Activated CD4-positive, alpha-beta T cell treated with anti-CD3 and anti-CD28 coated beads for 36 hours (primary cell): Measurements from ENCODE around the gene RBM15B. TPM values are rescaled to one million over a fixed set of nuclear protein-coding genes. Genes with fewer than 3 reads are reported as not detected.

Experiments
- ATAC-seq: fragments of 200-7000 bp; cut with Tn5 transposase; one replicate; pipeline ENCODE4 v1.10.0; 2021; ENCODE audit warnings: mild to moderate bottlenecking, moderate library complexity
- CTCF ChIA-PET: fragments of 350-600 bp; sonication (Branson Sonifier 250); formaldehyde crosslinking; loops from one replicate; lab custom pipeline; 2021; ENCODE audit warnings: antibody characterized with exemption; lab: Charles Lee
- POLR2A ChIA-PET: fragments of 350-600 bp; sonication (Branson Sonifier 250); formaldehyde crosslinking; loops from one replicate; lab custom pipeline; 2021; ENCODE audit warnings: antibody characterized with exemption, inconsistent platforms; lab: Charles Lee
- DNase-seq: peaks from one replicate; pipeline ENCODE4 v3.0.0-alpha.2; 2020
- H3K27ac Mint-ChIP-seq: one replicate; pipeline ENCODE4 v1.8.0; 2021; ENCODE audit warnings: mixed read lengths
- H3K27me3 Mint-ChIP-seq: one replicate; pipeline ENCODE4 v1.8.0; 2021; ENCODE audit warnings: mixed read lengths
- H3K36me3 Mint-ChIP-seq: one replicate; pipeline ENCODE4 v1.8.0; 2021; ENCODE audit warnings: low read depth, mixed read lengths
- H3K4me1 Mint-ChIP-seq: one replicate; pipeline ENCODE4 v1.8.0; 2021; ENCODE audit warnings: mixed read lengths
- H3K4me3 Mint-ChIP-seq: one replicate; pipeline ENCODE4 v1.8.0; 2021; ENCODE audit warnings: mild to moderate bottlenecking, moderate library complexity, mixed read lengths
- H3K9me3 Mint-ChIP-seq: one replicate; pipeline ENCODE4 v1.8.0; 2021; ENCODE audit warnings: low read depth, mixed read lengths
- intact Hi-C, 2 experiments: fragments of 100-400 bp; cut with DNase I in 1 of 2; cut with micrococcal nuclease in 1 of 2; formaldehyde crosslinking; loops; one replicate each; pipeline versions ENCODE4 v1.14.2 to v1.15.1; 2022 to 2024; cut with DNase I, micrococcal nuclease
- total RNA-seq, 2 experiments: library from RNA; stranded (reverse); gene quantifications; one replicate each; pipeline ENCODE4 v1.2.3, GENCODE V29; 2021

The RBM15B gene
- total RNA-seq, 2 experiments from 2014 or later = 20.9 to 21.5 TPM

DNA sequence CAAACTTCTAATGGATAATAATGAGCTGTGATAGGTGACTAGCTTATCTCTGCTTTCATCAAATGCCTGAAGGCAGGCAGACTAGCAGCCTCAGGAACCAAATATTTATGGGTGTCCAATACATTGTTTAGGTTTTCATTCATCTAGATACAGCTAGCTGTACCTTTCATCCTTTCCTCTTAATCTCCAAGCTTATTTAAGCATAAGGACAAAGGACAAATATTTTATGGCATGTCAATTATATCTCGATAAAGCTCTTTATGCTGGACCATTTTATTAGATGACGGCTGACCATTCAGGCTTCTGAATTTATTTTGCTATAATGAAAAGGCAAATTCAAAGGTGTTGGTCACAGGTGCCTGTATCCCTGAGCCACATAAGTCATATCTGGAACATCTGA lies 16.9 kb downstream of the RBM15B start:
- Mint-ChIP-seq H3K4me3 (no peak overlapping the region), H3K27ac (no peak overlapping the region), H3K27me3 (no peaks in the 10 kb centered on the region), H3K4me1 (peaks cover 27% of the 10 kb centered on the region), H3K36me3 (peaks cover 44% of the 10 kb centered on the region), H3K9me3 (no peaks in the 10 kb centered on the region)
- ChIA-PET POLR2A (no interaction called here), CTCF (interaction anchor here (0.6 to 2.6 kb wide), 5 partner anchors 14 to 263 kb away, joined by 3 to 8 read pairs (median 5); no protein-coding TSS in a partner anchor)
- ATAC-seq (no peak), DNase-seq (no peak)
- intact Hi-C loops = no loop called here

- CTCF ChIA-PET = interaction anchor here (2.0 to 2.6 kb wide), 2 partner anchors 14 to 25 kb away, joined by 5 to 8 read pairs; no protein-coding TSS in a partner anchor
- POLR2A ChIA-PET = interaction anchor here (0.6 kb wide), 1 partner anchor 626 kb away, joined by 8 read pairs; no protein-coding TSS in a partner anchor
- intact Hi-C loops = no loop called here
- peaks cover 39% of the 10 kb centered on the region for H3K36me3 Mint-ChIP-seq
- no peaks in the 10 kb centered on the region for H3K9me3 Mint-ChIP-seq
- peaks cover 25% of the 10 kb centered on the region for H3K4me1 Mint-ChIP-seq
- no peak for ATAC-seq
- peak overlapping the region; percentile 65 for H3K27ac Mint-ChIP-seq
- H3K4me3 Mint-ChIP-seq = no peak overlapping the region
- no peak for DNase-seq
- no peaks in the 10 kb centered on the region for H3K27me3 Mint-ChIP-seq
Observed at GRCh38 chr3:51408813-51409212, 17.7 kb downstream of the RBM15B start.

DNA sequence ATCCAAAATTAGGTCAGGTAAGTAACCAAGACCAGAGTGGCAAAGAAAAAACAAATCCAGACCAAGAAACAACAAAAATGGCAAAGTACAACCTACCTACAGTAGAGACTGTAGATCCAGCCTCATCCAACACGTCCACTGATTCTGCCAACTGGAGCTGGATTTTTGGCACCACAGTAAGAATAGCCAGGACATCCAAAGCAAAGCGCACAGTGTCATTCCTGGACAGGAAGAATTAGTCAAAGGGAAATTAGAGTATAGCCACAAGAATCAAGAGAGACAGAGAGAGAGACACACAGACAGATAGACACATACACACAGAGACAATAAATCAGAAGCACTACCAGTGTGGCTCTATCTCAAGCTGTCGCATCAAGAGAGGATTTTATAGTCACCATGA lies 31.1 kb downstream of the RBM15B start:
- CTCF ChIA-PET = interaction anchor here (0.6 to 1.8 kb wide), 2 partner anchors 13 to 193 kb away, joined by 3 to 11 read pairs; no protein-coding TSS in a partner anchor
- Mint-ChIP-seq H3K27me3 (no peaks in the 10 kb centered on the region), H3K4me1 (no peaks in the 10 kb centered on the region), H3K4me3 (no peak overlapping the region), H3K9me3 (no peaks in the 10 kb centered on the region), H3K36me3 (peaks cover 38% of the 10 kb centered on the region), H3K27ac (peak overlapping the region; percentile 49)
- intact Hi-C loops = no loop called here
- ATAC-seq (no peak), DNase-seq (no peak)
- POLR2A ChIA-PET = interaction anchor here (0.7 kb wide), 1 partner anchor 36 kb away, joined by 3 read pairs; no protein-coding TSS in a partner anchor

- Mint-ChIP-seq H3K4me3 (no peak overlapping the region), H3K36me3 (peaks cover 41% of the 10 kb centered on the region), H3K27me3 (no peaks in the 10 kb centered on the region), H3K4me1 (no peaks in the 10 kb centered on the region), H3K9me3 (no peaks in the 10 kb centered on the region), H3K27ac (no peak overlapping the region)
- intact Hi-C loops = no loop called here
- ATAC-seq (no peak), DNase-seq (no peak)
- ChIA-PET CTCF (interaction anchor here (0.6 kb wide), 1 partner anchor 749 kb away, joined by 4 read pairs; no protein-coding TSS in a partner anchor), POLR2A (no interaction called here)
Observed at GRCh38 chr3:51426921-51427320, 35.8 kb downstream of the RBM15B start.

DNA sequence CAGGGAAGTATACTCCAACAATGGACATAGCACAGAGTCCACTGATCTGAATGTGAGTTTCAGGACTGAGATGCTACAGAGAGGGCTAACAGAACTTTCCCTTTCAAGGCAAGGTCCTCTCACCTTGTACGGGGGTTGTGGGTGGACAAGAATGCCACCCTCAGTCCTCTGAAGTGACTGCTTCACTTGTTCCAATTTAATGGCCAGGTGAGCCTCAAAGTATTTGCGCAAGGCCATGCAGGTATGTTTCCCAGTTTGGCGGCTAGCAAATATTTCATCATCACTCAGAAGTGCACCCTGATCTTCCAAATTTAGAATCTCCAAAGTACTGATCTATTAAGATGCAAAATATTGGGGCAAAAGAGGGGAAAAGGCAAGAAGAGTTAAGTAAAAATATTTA lies 38.1 kb downstream of the RBM15B start:
- no peaks in the 10 kb centered on the region for H3K9me3 Mint-ChIP-seq
- H3K27ac Mint-ChIP-seq = no peak overlapping the region
- ChIA-PET CTCF (interaction anchor here (0.6 to 1.1 kb wide), 2 partner anchors 29 to 30 kb away, joined by 3 read pairs; no protein-coding TSS in a partner anchor), POLR2A (no interaction called here)
- ATAC-seq = no peak
- intact Hi-C loops = no loop called here
- no peaks in the 10 kb centered on the region for H3K27me3 Mint-ChIP-seq
- peaks cover 42% of the 10 kb centered on the region for H3K36me3 Mint-ChIP-seq
- H3K4me3 Mint-ChIP-seq = no peak overlapping the region
- DNase-seq = no peak
- no peaks in the 10 kb centered on the region for H3K4me1 Mint-ChIP-seq

- POLR2A ChIA-PET = no interaction called here
Observed at GRCh38 chr3:51434110-51434509, 43.0 kb downstream of the RBM15B start.

DNA sequence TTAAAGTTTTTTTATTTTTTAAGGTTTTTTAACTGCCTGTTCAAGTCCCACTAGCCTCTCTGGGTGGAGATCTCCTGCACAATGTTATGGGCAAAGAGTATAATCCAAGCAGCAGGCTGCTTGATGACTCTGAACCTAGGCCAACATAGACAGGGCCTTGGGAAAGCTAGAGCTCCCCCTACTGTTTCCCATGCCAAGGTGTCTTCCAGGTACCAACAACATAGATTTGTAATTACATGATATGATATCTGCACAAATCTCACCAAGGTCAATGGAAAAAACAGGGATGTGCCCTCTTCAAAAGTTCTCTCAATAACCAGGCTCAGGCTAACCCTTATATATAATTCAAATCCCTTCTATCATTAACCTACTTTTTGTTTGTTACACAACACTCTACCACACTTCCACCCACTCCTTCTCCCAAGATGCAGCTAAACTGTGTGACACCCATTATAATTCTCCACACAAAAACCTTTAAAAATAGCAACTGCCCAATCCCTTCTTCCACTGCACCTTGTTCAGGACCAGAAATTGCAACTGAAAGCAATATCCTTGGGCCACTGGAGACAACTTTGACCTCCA lies 43.8 kb downstream of the RBM15B start:
- ChIA-PET POLR2A (no interaction called here), CTCF (interaction anchor here (0.7 to 1.9 kb wide), 19 partner anchors 9 to 1087 kb away, joined by 3 to 15 read pairs (median 4); partner anchors contain the start of gene MANF)

More at GRCh38 chr3:51434110-51434509, 43.0 kb downstream of the RBM15B start:
- Mint-ChIP-seq H3K27me3 (no peaks in the 10 kb centered on the region), H3K4me1 (peaks cover 7% of the 10 kb centered on the region), H3K36me3 (peaks cover 39% of the 10 kb centered on the region), H3K4me3 (no peak overlapping the region), H3K9me3 (no peaks in the 10 kb centered on the region), H3K27ac (no peak overlapping the region)
- CTCF ChIA-PET = interaction anchor here (0.7 to 1.9 kb wide), 16 partner anchors 10 to 1086 kb away, joined by 3 to 15 read pairs (median 4); partner anchors contain the start of gene MANF
- DNase-seq = no peak
- ATAC-seq = no peak
- intact Hi-C loops = loop anchor here in 1 of 2 experiments (1.0 kb wide), 1 partner anchor 43 kb away; the partner anchor contains the start of gene RBM15B

GRCh38 chr3:51436998-51437639 lies 46.0 kb downstream of the RBM15B start:
- H3K27ac Mint-ChIP-seq = no peak overlapping the region

More for the DNA sequence above, 43.8 kb downstream of the RBM15B start:
- peak; percentile 98 for ATAC-seq
- peaks cover 7% of the 10 kb centered on the region for H3K4me1 Mint-ChIP-seq
- H3K4me3 Mint-ChIP-seq = no peak overlapping the region
- no peaks in the 10 kb centered on the region for H3K27me3 Mint-ChIP-seq
- DNase-seq = peak; percentile 63
- no peaks in the 10 kb centered on the region for H3K9me3 Mint-ChIP-seq
- peaks cover 35% of the 10 kb centered on the region for H3K36me3 Mint-ChIP-seq
- intact Hi-C loops = loop anchor here in 1 of 2 experiments (1.0 kb wide), 1 partner anchor 44 kb away; the partner anchor contains the start of gene RBM15B
- H3K27ac Mint-ChIP-seq = no peak overlapping the region

GRCh38 chr3:51441282-51442030 lies 50.4 kb downstream of the RBM15B start:
- intact Hi-C loops = no loop called here
- no peaks in the 10 kb centered on the region for H3K9me3 Mint-ChIP-seq
- POLR2A ChIA-PET = no interaction called here
- CTCF ChIA-PET = interaction anchor here (0.6 to 1.2 kb wide), 6 partner anchors 10 to 739 kb away, joined by 3 to 4 read pairs (median 3); no protein-coding TSS in a partner anchor
- no peak overlapping the region for H3K27ac Mint-ChIP-seq
- no peaks in the 10 kb centered on the region for H3K27me3 Mint-ChIP-seq
- peaks cover 15% of the 10 kb centered on the region for H3K4me1 Mint-ChIP-seq
- ATAC-seq = no peak
- peaks cover 27% of the 10 kb centered on the region for H3K36me3 Mint-ChIP-seq
- no peak overlapping the region for H3K4me3 Mint-ChIP-seq
- no peak for DNase-seq

More at GRCh38 chr3:51436998-51437639, 46.0 kb downstream of the RBM15B start:
- H3K27me3 Mint-ChIP-seq = no peaks in the 10 kb centered on the region
- H3K4me1 Mint-ChIP-seq = peaks cover 14% of the 10 kb centered on the region
- no peak for DNase-seq
- POLR2A ChIA-PET = no interaction called here
- intact Hi-C loops = no loop called here
- peaks cover 38% of the 10 kb centered on the region for H3K36me3 Mint-ChIP-seq
- no peak for ATAC-seq
- H3K4me3 Mint-ChIP-seq = no peak overlapping the region
- no peaks in the 10 kb centered on the region for H3K9me3 Mint-ChIP-seq
- CTCF ChIA-PET = interaction anchor here (1.0 kb wide), 1 partner anchor 18 kb away, joined by 3 read pairs; no protein-coding TSS in a partner anchor

DNA sequence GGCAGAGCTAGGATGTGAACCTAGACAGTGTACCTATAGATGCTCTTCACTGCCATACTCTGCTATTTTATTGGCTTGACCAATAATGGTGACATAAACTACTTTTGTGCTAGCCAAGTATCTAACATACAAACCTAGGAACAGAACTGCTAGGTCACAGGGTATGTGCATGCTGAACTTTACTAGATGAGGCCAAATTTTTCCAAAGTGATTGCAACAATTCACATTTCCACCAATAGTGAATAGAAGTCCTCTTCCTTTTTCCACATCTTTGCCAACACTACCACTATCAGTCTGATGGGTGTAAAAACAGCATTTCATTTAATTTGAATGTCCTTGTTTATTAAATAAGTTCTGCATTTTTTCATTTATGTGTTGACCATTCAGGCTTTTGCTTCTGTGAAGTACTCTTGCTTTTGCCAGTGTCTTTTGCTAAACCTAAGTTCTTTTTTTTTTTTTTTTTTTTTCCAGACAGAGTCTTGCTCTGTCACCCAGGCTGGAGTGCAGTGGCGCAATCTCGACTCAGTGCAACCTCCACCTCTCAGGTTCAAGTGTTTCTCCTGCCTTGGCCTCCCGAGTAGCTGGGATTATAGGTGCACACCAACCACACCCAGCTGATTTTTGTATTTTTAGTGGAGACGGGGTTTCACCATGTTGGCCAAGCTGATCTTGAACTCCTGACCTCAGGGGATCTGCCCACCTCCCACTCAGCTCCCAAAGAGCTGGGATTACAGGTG lies 54.6 kb downstream of the RBM15B start:
- peaks cover 28% of the 10 kb centered on the region for H3K36me3 Mint-ChIP-seq
- no peak for ATAC-seq

More for the DNA sequence above, 54.6 kb downstream of the RBM15B start:
- ChIA-PET POLR2A (no interaction called here), CTCF (interaction anchor here (1.1 to 2.8 kb wide), 3 partner anchors 11 to 38 kb away, joined by 5 to 15 read pairs (median 7); no protein-coding TSS in a partner anchor)
- Mint-ChIP-seq H3K4me3 (no peak overlapping the region), H3K27me3 (no peaks in the 10 kb centered on the region), H3K27ac (peak overlapping the region; percentile 31), H3K9me3 (no peaks in the 10 kb centered on the region), H3K4me1 (peaks cover 30% of the 10 kb centered on the region)
- intact Hi-C loops = no loop called here
- DNase-seq = no peak
